Activated CD4-positive, alpha-beta T cell treated with anti-CD3 and anti-CD28 coated beads for 4 hours (primary cell): ENCODE measurements around the gene MDN1.

ENCODE experiments used
- DNase-seq, 2 donors: peaks; one replicate each; pipeline ENCODE4 v3.0.0-alpha.2; 2020

The MDN1 gene

GRCh38 chr6:89690944-89691324, 128.7 kb downstream of the MDN1 start:
- no peak for DNase-seq

- DNase-seq = no peak
Observed at GRCh38 chr6:89689732-89690131, 129.9 kb downstream of the MDN1 start.

- DNase-seq = no peak
Observed at GRCh38 chr6:89688328-89688727, 131.3 kb downstream of the MDN1 start.

GRCh38 chr6:89685311-89685710, 134.3 kb downstream of the MDN1 start:
- DNase-seq = no peak

GRCh38 chr6:89682991-89683390, 136.6 kb downstream of the MDN1 start:
- DNase-seq = no peak

- DNase-seq = no peak
Observed at GRCh38 chr6:89681983-89682564, 137.5 kb downstream of the MDN1 start.

GRCh38 chr6:89680551-89680950, 139.0 kb downstream of the MDN1 start:
- DNase-seq = no peak

- DNase-seq = no peak
Observed at GRCh38 chr6:89680150-89680549, 139.4 kb downstream of the MDN1 start.

- no peak for DNase-seq
Observed at GRCh38 chr6:89679215-89680120, 140.1 kb downstream of the MDN1 start.

- no peak for DNase-seq
Observed at GRCh38 chr6:89678531-89678930, 141.1 kb downstream of the MDN1 start.

- no peak for DNase-seq
Observed at GRCh38 chr6:89675949-89676748, 143.4 kb downstream of the MDN1 start.

- no peak for DNase-seq
Observed at GRCh38 chr6:89670935-89671565, 148.5 kb downstream of the MDN1 start.

- no peak for DNase-seq
Observed at GRCh38 chr6:89669002-89669401, 150.6 kb downstream of the MDN1 start.

GRCh38 chr6:89667872-89668556, 151.6 kb downstream of the MDN1 start:
- DNase-seq = no peak

- no peak for DNase-seq
Observed at GRCh38 chr6:89662659-89663223, 156.9 kb downstream of the MDN1 start.

- no peak for DNase-seq
Observed at GRCh38 chr6:89661559-89661958, 158.0 kb downstream of the MDN1 start.

- DNase-seq = no peak
Observed at GRCh38 chr6:89660981-89661380, 158.6 kb downstream of the MDN1 start.

GRCh38 chr6:89657445-89658158, 162.0 kb downstream of the MDN1 start:
- DNase-seq = no peak

GRCh38 chr6:89655122-89655521, 164.5 kb downstream of the MDN1 start:
- no peak for DNase-seq

GRCh38 chr6:89650579-89650978, 169.0 kb downstream of the MDN1 start:
- no peak for DNase-seq

- DNase-seq = no peak
Observed at GRCh38 chr6:89649682-89650081, 169.9 kb downstream of the MDN1 start.

- DNase-seq = no peak
Observed at GRCh38 chr6:89644864-89645263, 174.7 kb downstream of the MDN1 start.
